Caco-2 (cell line): ENCODE measurements around the gene RAB28. TPM values are rescaled to one million over a fixed set of nuclear protein-coding genes. Genes with fewer than 3 reads are reported as not detected.

Source experiments
- BruUV-seq: library from RNA; stranded (reverse); fragments of 400-500 nt; replicated peaks from 2 replicates; lab custom pipeline; 2021; lab: Mats Ljungman, UMichigan
- CTCF ChIA-PET: fragments of 300-600 bp; sonication (Branson Sonifier 250); formaldehyde crosslinking; loops from one replicate; lab custom pipeline; 2022; ENCODE audit warnings: antibody characterized with exemption; lab: Charles Lee
- POLR2A ChIA-PET: fragments of 300-600 bp; sonication (Branson Sonifier 250); formaldehyde crosslinking; loops from one replicate; lab custom pipeline; 2022; ENCODE audit warnings: antibody characterized with exemption; lab: Charles Lee
- DNase-seq, 2 experiments: peaks; one replicate each; pipeline versions ENCODE4 v3.0.0 to v3.0.0-alpha.2; 2020 to 2022
- H3K27me3 ChIP-seq: replicated peaks from 2 replicates; pipeline ENCODE4 v1.6.0; 2011; ENCODE audit warnings: low read length; ENCODE audit not compliant: control insufficient read depth, insufficient read depth
- H3K36me3 ChIP-seq: 2 replicates; pipeline ENCODE4 v1.5.1; 2011; ENCODE audit warnings: low read length; ENCODE audit not compliant: control insufficient read depth, insufficient read depth
- H3K4me1 ChIP-seq: fragments of 250-450 bp; sonication (Bioruptor Pico); 2 replicates; pipeline ENCODE4 v1.5.1; 2020; ENCODE audit warnings: mild to moderate bottlenecking
- H3K4me3 ChIP-seq: 2 replicates; pipeline ENCODE4 v1.5.1; 2011; ENCODE audit warnings: low read depth, mild to moderate bottlenecking, control low read depth, low read length
- H3K9me3 ChIP-seq: fragments of 250-450 bp; sonication (Bioruptor Pico); 2 replicates; pipeline ENCODE4 v1.5.1; 2020; ENCODE audit warnings: mild to moderate bottlenecking, moderate library complexity
- H3K27ac Mint-ChIP-seq: one replicate; pipeline ENCODE4 v1.8.0; 2022; ENCODE audit warnings: mixed read lengths; ENCODE audit not compliant: unreplicated experiment
- H3K27me3 Mint-ChIP-seq: one replicate; pipeline ENCODE4 v1.8.0; 2022; ENCODE audit warnings: mixed read lengths; ENCODE audit not compliant: insufficient read depth, unreplicated experiment
- H3K36me3 Mint-ChIP-seq: one replicate; pipeline ENCODE4 v1.8.0; 2022; ENCODE audit warnings: mild to moderate bottlenecking, mixed read lengths; ENCODE audit not compliant: insufficient read depth, unreplicated experiment
- H3K4me1 Mint-ChIP-seq: one replicate; pipeline ENCODE4 v1.8.0; 2022; ENCODE audit warnings: low read depth, mixed read lengths; ENCODE audit not compliant: unreplicated experiment
- H3K4me3 Mint-ChIP-seq: one replicate; pipeline ENCODE4 v1.8.0; 2022; ENCODE audit warnings: mild to moderate bottlenecking, moderate library complexity, mixed read lengths; ENCODE audit not compliant: unreplicated experiment
- H3K9me3 Mint-ChIP-seq: one replicate; pipeline ENCODE4 v1.8.0; 2022; ENCODE audit warnings: mixed read lengths; ENCODE audit not compliant: unreplicated experiment
- CTCF ChIP-seq, 2 experiments: fragments of 200-600 bp in 1 of 2; IDR thresholded peaks; 1 replicate in 1 of 2; 2 replicates in 1 of 2; pipeline versions ENCODE4 v1.5.1 to v1.8.0; 2011 to 2022; ENCODE audit warnings: antibody characterized with exemption in 1 of 2, control low read depth in 1 of 2, inconsistent platforms in 1 of 2, low read depth in 1 of 2, low read length in 1 of 2, mild to moderate bottlenecking in 1 of 2, moderate library complexity in 1 of 2; ENCODE audit not compliant: insufficient read depth in 1 of 2, severe bottlenecking in 1 of 2, unreplicated experiment in 1 of 2
- intact Hi-C: fragments of 100-400 bp; cut with micrococcal nuclease; formaldehyde crosslinking; loops from one replicate; pipeline ENCODE4 v1.10.0; 2022; ENCODE audit not compliant: unreplicated experiment
- total RNA-seq: library from RNA; stranded (reverse); gene quantifications from 2 replicates; pipeline ENCODE4 v1.2.3, GENCODE V29; 2022

Gene RAB28
- total RNA-seq, 1 experiment from 2014 or later = 14.5 TPM

- BruUV-seq = no TSS peak
- POLR2A ChIA-PET = no interaction called here
Observed at GRCh38 chr4:13464973-13465372, 19.2 kb downstream of the RAB28 start.

GRCh38 chr4:13464543-13464942 lies 19.6 kb downstream of the RAB28 start:
- Histone ChIP-seq H3K27me3 (no peaks in the 10 kb centered on the region), H3K4me1 (no peaks in the 10 kb centered on the region), H3K4me3 (no peak overlapping the region), H3K36me3 (no peaks in the 10 kb centered on the region), H3K9me3 (no peaks in the 10 kb centered on the region)
- Mint-ChIP-seq H3K4me3 (no peak overlapping the region), H3K4me1 (no peaks in the 10 kb centered on the region), H3K27me3 (no peaks in the 10 kb centered on the region), H3K9me3 (no peaks in the 10 kb centered on the region), H3K36me3 (no peaks in the 10 kb centered on the region), H3K27ac (no peak overlapping the region)
- no peak for DNase-seq
- ChIA-PET CTCF (no interaction called here), POLR2A (no interaction called here)
- intact Hi-C loops = no loop called here
- BruUV-seq = no TSS peak
- TF ChIP-seq CTCF (IDR thresholded peaks at IDR 0.05; ENCODE audit: insufficient read depth in 1 of 2, low read depth in 1 of 2, low read length in 1 of 2, severe bottlenecking in 1 of 2, unreplicated experiment in 1 of 2) = no peak

More at GRCh38 chr4:13464973-13465372, 19.2 kb downstream of the RAB28 start:
- Mint-ChIP-seq H3K27me3 (no peaks in the 10 kb centered on the region), H3K4me1 (no peaks in the 10 kb centered on the region), H3K9me3 (no peaks in the 10 kb centered on the region), H3K36me3 (no peaks in the 10 kb centered on the region), H3K4me3 (no peak overlapping the region), H3K27ac (no peak overlapping the region)
- Histone ChIP-seq H3K36me3 (no peaks in the 10 kb centered on the region), H3K4me1 (no peaks in the 10 kb centered on the region), H3K9me3 (no peaks in the 10 kb centered on the region), H3K4me3 (no peak overlapping the region), H3K27me3 (no peaks in the 10 kb centered on the region)
- CTCF ChIA-PET = no interaction called here
- TF ChIP-seq CTCF (IDR thresholded peaks at IDR 0.05; ENCODE audit: insufficient read depth in 1 of 2, low read depth in 1 of 2, low read length in 1 of 2, severe bottlenecking in 1 of 2, unreplicated experiment in 1 of 2) = no peak
- DNase-seq = no peak
- intact Hi-C loops = no loop called here

- BruUV-seq = no TSS peak
- TF ChIP-seq CTCF (IDR thresholded peaks at IDR 0.05; ENCODE audit: insufficient read depth in 1 of 2, low read depth in 1 of 2, low read length in 1 of 2, severe bottlenecking in 1 of 2, unreplicated experiment in 1 of 2) = no peak
- Mint-ChIP-seq H3K36me3 (no peaks in the 10 kb centered on the region), H3K4me1 (no peaks in the 10 kb centered on the region), H3K27ac (no peak overlapping the region), H3K4me3 (no peak overlapping the region), H3K9me3 (no peaks in the 10 kb centered on the region), H3K27me3 (no peaks in the 10 kb centered on the region)
- ChIA-PET CTCF (no interaction called here), POLR2A (no interaction called here)
- H3K27me3 ChIP-seq = no peaks in the 10 kb centered on the region
- H3K4me1 ChIP-seq = no peaks in the 10 kb centered on the region
- intact Hi-C loops = no loop called here
- no peaks in the 10 kb centered on the region for H3K9me3 ChIP-seq
- no peaks in the 10 kb centered on the region for H3K36me3 ChIP-seq
- no peak overlapping the region for H3K4me3 ChIP-seq
- DNase-seq = no peak
Observed at GRCh38 chr4:13461191-13461905, 22.8 kb downstream of the RAB28 start.
